ENCODE results near the gene RNF112. TPM values are rescaled to one million over a fixed set of nuclear protein-coding genes. Genes with fewer than 3 reads are reported as not detected.

Gene RNF112
- total and polyA plus RNA-seq, 4 experiments from 2014 or later: 0.06 to 1.6 (median 0.87) TPM; not detected in 1

GRCh38 chr17:19374136-19374535, 36.9 kb upstream of the RNF112 start:
- intact Hi-C loops (cut with micrococcal nuclease): loop anchor here (10.0 kb wide), 1 partner anchor 519 kb away; the partner anchor contains the start of gene PRPSAP2
- Mint-ChIP-seq H3K4me1 (peaks cover 36 to 73% (median 49%) of the 10 kb centered on the region in 4 donors), H3K36me3 (peaks cover 0 to 11% of the 10 kb centered on the region in 2 donors), H3K9me3 (peaks cover 0 to 3% (median 0%) of the 10 kb centered on the region in 8 donors), H3K27me3 (no peaks in the 10 kb centered on the region), H3K4me3 (peak overlapping the region in 1 of 8 donors; percentile 35), H3K27ac (peak overlapping the region in 1 of 7 donors; percentile 41)
- Histone ChIP-seq H3K9me3 (ENCODE audit: control insufficient read depth in 1 of 2, low read length in 2 of 2) (no peaks in the 10 kb centered on the region), H3K27ac (ENCODE audit: low read depth, low read length) (no peak overlapping the region), H3K4me3 (ENCODE audit: low read length in 2 of 2) (no peak overlapping the region), H3K36me3 (ENCODE audit: insufficient read depth, low read length) (no peaks in the 10 kb centered on the region), H3K27me3 (ENCODE audit: insufficient read depth, low read length) (no peaks in the 10 kb centered on the region), H3K4me1 (ENCODE audit: insufficient read depth, low read length) (peaks cover 56% of the 10 kb centered on the region)
- ChIA-PET CTCF (ENCODE audit: partially characterized antibody) (interaction anchor here (0.6 to 1.6 kb wide), 3 partner anchors 11 to 376 kb away, joined by 3 to 11 read pairs (median 5); partner anchors contain the start of gene B9D1), POLR2A (ENCODE audit: partially characterized antibody) (no interaction called here)
- DNase-seq: no peak

- Histone ChIP-seq H3K27ac (ENCODE audit: low read depth, low read length) (no peak overlapping the region), H3K36me3 (ENCODE audit: insufficient read depth, low read length) (peaks cover 8% of the 10 kb centered on the region), H3K27me3 (ENCODE audit: insufficient read depth, low read length) (no peaks in the 10 kb centered on the region), H3K9me3 (ENCODE audit: control insufficient read depth in 1 of 2, low read length in 2 of 2) (no peaks in the 10 kb centered on the region), H3K4me3 (ENCODE audit: low read length in 2 of 2) (no peak overlapping the region), H3K4me1 (ENCODE audit: insufficient read depth, low read length) (peaks cover 40% of the 10 kb centered on the region)
- Mint-ChIP-seq H3K36me3 (peaks cover 15 to 26% of the 10 kb centered on the region in 2 donors), H3K4me1 (peaks cover 25 to 68% (median 37%) of the 10 kb centered on the region in 4 donors), H3K4me3 (peak overlapping the region in 4 of 8 donors; percentile 33 to 54 (median 44)), H3K27ac (peak overlapping the region in 2 of 7 donors; percentile 37 to 46), H3K9me3 (peaks cover 0 to 3% (median 0%) of the 10 kb centered on the region in 8 donors), H3K27me3 (no peaks in the 10 kb centered on the region)
- DNase-seq: no peak
- ChIA-PET CTCF (ENCODE audit: partially characterized antibody) (interaction anchor here (1.3 kb wide), 1 partner anchor 13 kb away, joined by 5 read pairs; the partner anchor contains the start of gene B9D1), POLR2A (ENCODE audit: partially characterized antibody) (no interaction called here)
- intact Hi-C loops (cut with micrococcal nuclease): loop anchor here (5.0 to 10.0 kb wide), 3 partner anchors 132 to 521 kb away; partner anchors contain the start of genes ALDH3A2 and PRPSAP2
These were observed 35.3 kb upstream of the RNF112 start for GRCh38 chr17:19375732-19376131.

GRCh38 chr17:19376811-19377210, 34.2 kb upstream of the RNF112 start:
- Histone ChIP-seq H3K4me3 (ENCODE audit: low read length in 2 of 2) (peak overlapping the region; percentile 96 to 98), H3K9me3 (ENCODE audit: control insufficient read depth in 1 of 2, low read length in 2 of 2) (no peaks in the 10 kb centered on the region), H3K27ac (ENCODE audit: low read depth, low read length) (peak overlapping the region; percentile 91), H3K36me3 (ENCODE audit: insufficient read depth, low read length) (peaks cover 10% of the 10 kb centered on the region), H3K27me3 (ENCODE audit: insufficient read depth, low read length) (no peaks in the 10 kb centered on the region), H3K4me1 (ENCODE audit: insufficient read depth, low read length) (peaks cover 29% of the 10 kb centered on the region)
- intact Hi-C loops (cut with micrococcal nuclease): loop anchor here (5.0 to 10.0 kb wide), 3 partner anchors 130 to 522 kb away; partner anchors contain the start of genes ALDH3A2 and PRPSAP2
- ChIA-PET POLR2A (ENCODE audit: partially characterized antibody) (interaction anchor here (1.7 to 2.1 kb wide), 4 partner anchors 8 to 272 kb away, joined by 10 to 47 read pairs (median 19); partner anchors contain the start of genes ALDH3A2 and B9D1), CTCF (ENCODE audit: partially characterized antibody) (interaction anchor here (1.4 to 3.3 kb wide), 3 partner anchors 13 to 92 kb away, joined by 3 to 84 read pairs (median 30); partner anchors contain the start of gene B9D1)
- Mint-ChIP-seq H3K27me3 (no peaks in the 10 kb centered on the region), H3K9me3 (peaks cover 0 to 3% (median 0%) of the 10 kb centered on the region in 8 donors), H3K27ac (peak overlapping the region; percentile 91 to 99 (median 98)), H3K36me3 (peaks cover 22 to 33% of the 10 kb centered on the region in 2 donors), H3K4me3 (peak overlapping the region; percentile 94 to 100 (median 99)), H3K4me1 (peaks cover 17 to 59% (median 27%) of the 10 kb centered on the region in 4 donors)
- DNase-seq: no peak

- Histone ChIP-seq H3K9me3 (ENCODE audit: control insufficient read depth in 1 of 2, low read length in 2 of 2) (no peaks in the 10 kb centered on the region), H3K4me3 (ENCODE audit: low read length in 2 of 2) (peak overlapping the region; percentile 96 to 98), H3K36me3 (ENCODE audit: insufficient read depth, low read length) (peaks cover 10% of the 10 kb centered on the region), H3K4me1 (ENCODE audit: insufficient read depth, low read length) (peaks cover 19% of the 10 kb centered on the region), H3K27me3 (ENCODE audit: insufficient read depth, low read length) (no peaks in the 10 kb centered on the region), H3K27ac (ENCODE audit: low read depth, low read length) (peak overlapping the region; percentile 91)
- Mint-ChIP-seq H3K27ac (peak overlapping the region; percentile 91 to 99 (median 98)), H3K4me1 (peaks cover 12 to 49% (median 18%) of the 10 kb centered on the region in 4 donors), H3K36me3 (peaks cover 22 to 38% of the 10 kb centered on the region in 2 donors), H3K4me3 (peak overlapping the region; percentile 94 to 100 (median 99)), H3K9me3 (peaks cover 0 to 3% (median 0%) of the 10 kb centered on the region in 8 donors), H3K27me3 (no peaks in the 10 kb centered on the region)
- intact Hi-C loops (cut with micrococcal nuclease): loop anchor here (1.0 to 10.0 kb wide), 5 partner anchors 8 to 523 kb away; partner anchors contain the start of genes ALDH3A2, B9D1 and PRPSAP2
- DNase-seq: peak; percentile 94 to 96 (median 95)
- ChIA-PET CTCF (ENCODE audit: partially characterized antibody) (interaction anchor here (0.7 to 3.3 kb wide), 12 partner anchors 8 to 385 kb away, joined by 3 to 84 read pairs (median 4); partner anchors contain the start of genes ALDH3A2 and B9D1), POLR2A (ENCODE audit: partially characterized antibody) (interaction anchor here (0.6 to 2.4 kb wide), 14 partner anchors 8 to 490 kb away, joined by 3 to 47 read pairs (median 4); partner anchors contain the start of genes ALDH3A2, B9D1 and ULK2)
These were observed 33.2 kb upstream of the RNF112 start for GRCh38 chr17:19377602-19378415.

GRCh38 chr17:19378416-19379360, 32.3 kb upstream of the RNF112 start, which contains the start of gene MAPK7:
Gene MAPK7 (plus strand): TSS chr17:19378498. CDS start chr17:19378901, 403 bp downstream.
- no peaks in the 10 kb centered on the region for H3K9me3 ChIP-seq (ENCODE audit: control insufficient read depth in 1 of 2, low read length in 2 of 2)
- H3K4me1 ChIP-seq (ENCODE audit: insufficient read depth, low read length): peaks cover 15% of the 10 kb centered on the region
- intact Hi-C loops (cut with micrococcal nuclease): loop anchor here (1.0 to 10.0 kb wide), 5 partner anchors 8 to 524 kb away; partner anchors contain the start of genes ALDH3A2, B9D1 and PRPSAP2
- ChIA-PET POLR2A (ENCODE audit: partially characterized antibody) (interaction anchor here (0.6 to 2.4 kb wide), 12 partner anchors 8 to 394 kb away, joined by 3 to 47 read pairs (median 4); partner anchors contain the start of genes ALDH3A2 and B9D1), CTCF (ENCODE audit: partially characterized antibody) (interaction anchor here (0.8 to 3.3 kb wide), 11 partner anchors 9 to 384 kb away, joined by 3 to 84 read pairs (median 5); partner anchors contain the start of gene B9D1)
- H3K4me1 Mint-ChIP-seq: peaks cover 13 to 49% (median 18%) of the 10 kb centered on the region in 4 donors
- peak within 1 kb of the TSS; percentile 91 for H3K27ac ChIP-seq (ENCODE audit: low read depth, low read length)
- H3K4me3 Mint-ChIP-seq: peak within 1 kb of the TSS; percentile 94 to 100 (median 99)
- DNase-seq: peak in 1 of 5 donors; percentile 25
- no peaks in the 10 kb centered on the region for H3K27me3 ChIP-seq (ENCODE audit: insufficient read depth, low read length)
- peak within 1 kb of the TSS; percentile 96 to 98 for H3K4me3 ChIP-seq (ENCODE audit: low read length in 2 of 2)
- peaks cover 22 to 46% of the 10 kb centered on the region in 2 donors for H3K36me3 Mint-ChIP-seq
- no peaks in the 10 kb centered on the region for H3K27me3 Mint-ChIP-seq
- peak within 1 kb of the TSS; percentile 91 to 99 (median 98) for H3K27ac Mint-ChIP-seq
- peaks cover 10% of the 10 kb centered on the region for H3K36me3 ChIP-seq (ENCODE audit: insufficient read depth, low read length)
- H3K9me3 Mint-ChIP-seq: peaks cover 0 to 3% (median 0%) of the 10 kb centered on the region in 8 donors

All from CD4-positive, alpha-beta memory T cell (primary cell).